NCI-H748 (cell line): ENCODE data around the gene VWA5B1.

Source experiments
- DNase-seq: peaks from one replicate; lab custom pipeline; 2025; ENCODE audit not compliant: unreplicated experiment; lab: John Stamatoyannopoulos, UW

Gene VWA5B1

GRCh38 chr1:20322081-20322824 lies 31.6 kb downstream of the VWA5B1 start:
- DNase-seq, result no peak

DNA sequence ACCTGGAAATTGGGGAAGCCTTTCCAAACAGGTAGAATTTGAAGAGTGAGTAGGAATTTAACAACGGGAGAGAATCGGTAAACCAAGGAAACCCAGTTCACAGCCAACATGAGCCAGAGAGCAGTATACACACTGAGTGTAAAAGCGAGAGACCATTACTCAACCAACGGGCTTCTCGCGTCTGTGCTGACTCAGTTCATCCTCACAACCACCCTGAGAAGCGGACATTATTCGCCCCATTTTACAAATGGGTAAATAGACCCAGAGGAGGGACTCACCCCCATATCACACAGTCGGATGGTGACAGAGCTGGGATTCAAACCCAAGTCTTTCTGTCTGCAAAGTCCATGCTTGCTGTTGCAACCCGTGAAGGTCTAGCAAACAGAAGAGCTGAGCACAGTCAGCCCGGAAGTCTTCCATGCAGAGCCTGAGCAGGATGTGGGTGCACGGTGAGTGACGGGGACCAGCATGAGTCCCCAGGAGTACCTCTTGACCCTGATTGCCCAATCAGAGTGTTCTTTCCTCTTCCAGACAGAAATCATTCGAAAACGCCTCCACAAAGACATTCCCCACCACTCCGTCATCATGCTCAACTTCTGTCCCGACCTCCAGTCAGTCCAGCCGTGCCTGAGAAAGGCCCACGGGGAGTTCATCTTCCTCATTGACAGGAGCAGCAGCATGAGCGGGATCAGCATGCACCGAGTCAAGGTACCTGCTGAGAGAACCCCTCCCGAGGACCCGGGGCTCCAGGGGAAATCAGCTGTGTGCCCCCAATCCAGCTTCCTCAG lies 32.3 kb downstream of the VWA5B1 start:
- no peak for DNase-seq

GRCh38 chr1:20323613-20323920 lies 32.9 kb downstream of the VWA5B1 start:
- DNase-seq, result no peak

DNA sequence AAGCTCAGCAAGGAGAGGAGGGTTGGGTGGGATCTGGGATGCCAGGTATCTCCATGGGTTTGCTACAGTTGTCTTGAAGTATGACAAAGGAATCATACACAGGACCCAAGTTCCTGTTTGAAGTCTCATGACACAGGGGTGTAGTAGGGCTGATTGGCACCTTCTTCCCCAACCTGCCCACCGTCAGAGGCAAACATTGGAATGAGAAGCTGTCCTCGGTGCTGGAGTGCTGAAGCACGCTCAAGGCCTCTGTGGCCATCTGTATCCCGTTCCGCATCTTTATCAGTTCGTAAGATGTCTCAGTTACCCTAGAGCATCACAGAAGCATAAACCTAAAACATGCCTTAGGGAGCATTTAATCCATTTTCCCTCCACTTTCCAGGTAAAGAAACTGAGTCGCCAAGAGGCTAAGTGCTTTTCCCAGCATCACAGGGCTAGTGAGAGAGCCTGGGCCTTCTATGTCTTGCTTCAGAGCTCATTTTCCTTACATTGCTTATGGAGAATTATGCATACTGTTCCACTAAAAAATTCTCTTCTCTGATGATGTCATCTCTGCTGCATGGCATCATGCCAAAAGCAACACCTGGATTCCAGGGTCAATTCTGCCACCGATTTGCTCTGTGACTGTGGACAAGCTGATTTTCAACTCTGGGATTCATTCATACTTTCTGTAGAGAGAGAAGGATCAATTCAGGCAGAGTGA lies 34.2 kb downstream of the VWA5B1 start:
- DNase-seq, result no peak

DNA sequence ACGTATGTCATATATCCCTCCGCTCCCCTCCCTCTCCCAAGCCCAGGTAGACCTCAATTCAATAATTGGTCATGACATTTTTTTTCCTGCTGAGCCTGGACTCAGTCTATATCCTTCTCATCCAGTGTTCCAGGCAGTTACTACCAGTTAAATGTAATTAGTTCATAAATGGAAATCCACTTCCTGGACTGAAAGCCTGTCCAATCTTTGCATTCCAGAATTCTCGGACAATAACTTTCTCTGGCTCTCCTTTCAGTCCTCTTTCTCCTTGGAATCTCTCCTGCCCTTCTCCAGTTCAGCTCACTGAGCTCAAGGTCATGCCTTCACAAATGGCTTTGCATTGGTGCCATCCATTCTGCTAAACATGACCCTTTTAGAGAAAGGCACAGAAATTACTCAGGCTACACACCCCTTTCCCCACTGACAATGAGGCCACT lies 34.8 kb downstream of the VWA5B1 start:
- no peak for DNase-seq

DNA sequence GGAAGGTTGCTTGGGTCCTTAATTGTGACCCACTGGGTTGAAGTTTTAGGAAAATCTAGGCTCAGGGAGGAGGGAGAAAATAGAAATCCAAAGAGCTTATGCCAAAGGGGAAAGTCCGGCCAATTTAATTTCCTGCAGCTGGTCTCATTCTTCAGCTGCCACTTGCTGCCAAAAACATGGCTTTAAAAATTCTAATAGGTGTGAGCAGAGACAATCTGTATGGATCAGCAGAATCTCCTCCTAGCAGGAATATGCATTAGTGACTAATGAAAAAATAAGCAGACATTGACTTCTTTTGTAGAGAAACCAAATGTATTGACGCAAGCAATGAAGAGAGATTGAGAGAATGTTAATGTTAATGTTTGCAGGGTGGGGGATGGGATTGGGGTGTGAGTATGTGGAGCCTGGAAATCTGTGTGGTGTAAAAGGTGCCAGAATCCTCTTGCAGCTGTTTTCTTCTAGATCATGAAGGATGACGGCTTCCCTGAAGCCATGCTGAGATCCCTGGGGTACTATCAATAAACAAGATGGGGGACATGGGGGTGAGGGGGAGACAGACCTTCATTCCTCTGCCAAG lies 35.3 kb downstream of the VWA5B1 start:
- DNase-seq, result no peak

- no peak for DNase-seq
Measured at GRCh38 chr1:20327467-20327866, 36.8 kb downstream of the VWA5B1 start.

DNA sequence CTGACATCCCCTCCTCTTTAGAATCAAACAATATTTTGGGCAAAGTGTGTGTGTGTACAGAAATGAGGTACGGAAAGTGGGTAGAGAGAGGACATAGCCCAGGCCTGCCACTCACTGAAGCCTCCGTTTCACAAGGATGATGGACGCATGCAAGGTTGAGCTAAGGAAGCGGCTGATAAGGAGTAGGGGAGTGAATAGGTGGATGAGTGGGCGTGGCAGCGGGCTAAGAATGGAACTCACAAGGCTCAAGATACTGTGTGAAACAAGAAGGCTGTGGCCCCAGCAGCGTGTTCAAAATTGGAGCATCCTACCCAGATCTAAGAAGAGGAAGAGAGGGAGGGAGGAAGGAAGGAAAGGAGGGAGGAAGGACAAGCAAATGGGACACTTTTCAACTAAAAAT lies 37.5 kb downstream of the VWA5B1 start:
- DNase-seq, result no peak

DNA sequence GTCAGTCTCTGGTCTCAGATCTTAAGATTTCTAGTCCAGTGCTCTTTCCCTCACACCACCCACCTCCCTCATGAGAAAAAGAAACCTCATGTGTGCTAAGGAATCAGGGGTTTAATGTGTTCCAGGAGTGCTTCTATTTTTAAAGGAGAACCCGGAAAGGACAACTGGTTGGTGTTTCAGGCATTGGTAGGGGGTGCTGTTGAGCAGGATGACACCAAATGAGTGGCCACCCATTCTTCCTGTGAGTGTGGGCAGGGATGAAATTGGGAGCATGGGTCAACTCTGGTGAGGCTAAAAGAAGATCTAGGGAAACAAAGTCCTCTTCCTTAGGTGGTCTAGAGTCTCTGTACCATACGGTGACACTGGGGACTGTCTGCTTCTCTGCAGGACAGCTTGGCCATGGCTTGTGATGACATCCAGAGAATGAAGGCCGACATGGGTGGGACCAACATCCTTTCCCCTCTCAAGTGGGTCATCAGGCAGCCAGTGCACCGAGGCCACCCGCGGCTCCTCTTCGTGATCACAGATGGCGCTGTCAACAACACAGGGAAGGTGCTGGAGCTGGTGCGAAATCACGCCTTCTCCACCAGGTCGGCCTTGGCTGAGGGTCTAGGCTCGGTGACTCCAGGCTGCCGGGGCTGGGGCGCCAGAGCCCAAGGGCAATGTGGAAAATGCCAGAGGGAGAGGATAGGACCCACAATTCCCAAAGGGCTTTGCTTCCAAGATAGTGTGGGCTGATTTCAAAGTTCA lies 39.3 kb downstream of the VWA5B1 start:
- no peak for DNase-seq

- no peak for DNase-seq
Measured at GRCh38 chr1:20334103-20334502, 43.4 kb downstream of the VWA5B1 start.

- DNase-seq, result no peak
Measured at GRCh38 chr1:20336105-20336605, 45.5 kb downstream of the VWA5B1 start.

- DNase-seq, result no peak
Measured at GRCh38 chr1:20337581-20337980, 46.9 kb downstream of the VWA5B1 start.

GRCh38 chr1:20339811-20340457 lies 49.3 kb downstream of the VWA5B1 start:
- DNase-seq, result peak; percentile 51

- DNase-seq, result no peak
Measured at GRCh38 chr1:20342294-20343148, 51.8 kb downstream of the VWA5B1 start.

GRCh38 chr1:20343149-20343937 lies 52.7 kb downstream of the VWA5B1 start:
- no peak for DNase-seq

- no peak for DNase-seq
Measured at GRCh38 chr1:20343938-20344302, 53.2 kb downstream of the VWA5B1 start.

DNA sequence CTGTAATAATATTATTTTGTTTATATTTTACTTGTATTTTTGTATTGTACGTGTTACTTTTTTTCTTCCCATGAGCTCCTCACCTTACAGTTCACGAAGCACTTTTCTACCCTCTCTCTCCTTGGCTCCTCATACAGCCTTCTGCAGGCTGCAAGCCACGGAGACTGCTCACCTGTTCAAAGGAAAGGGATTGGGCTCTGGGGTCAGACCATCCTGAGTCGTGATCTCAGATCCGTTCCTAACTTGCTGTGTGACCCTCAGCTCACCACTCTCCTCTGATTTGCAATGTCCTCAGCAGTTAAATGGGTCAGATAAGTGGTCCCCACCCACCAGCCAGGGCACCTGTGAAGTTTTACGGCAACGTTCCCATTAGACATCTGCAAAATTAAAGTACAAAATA lies 54.1 kb downstream of the VWA5B1 start:
- no peak for DNase-seq

- DNase-seq, result no peak
Measured at GRCh38 chr1:20345419-20345818, 54.7 kb downstream of the VWA5B1 start.

DNA sequence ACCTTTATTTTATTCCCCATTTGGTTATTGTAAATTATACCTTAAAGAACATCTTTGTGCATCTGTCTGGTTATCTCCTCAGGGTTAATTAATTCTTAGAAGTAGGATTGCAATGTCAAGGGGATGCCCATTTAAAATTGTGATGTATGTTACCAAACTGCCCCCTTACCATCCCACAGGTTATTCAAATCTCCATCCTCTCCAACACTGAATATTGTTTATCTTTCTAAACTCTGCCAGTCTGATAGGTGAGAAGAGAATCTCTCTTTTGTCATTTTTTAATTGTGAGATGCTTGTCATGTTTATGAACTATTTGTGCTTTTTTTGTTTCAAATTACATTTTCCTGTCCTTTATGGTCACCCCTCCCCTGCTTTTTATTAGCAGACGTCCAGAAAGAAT lies 55.8 kb downstream of the VWA5B1 start:
- DNase-seq, result no peak
